Urinary bladder (tissue), 4 donors: ENCODE measurements around the gene UMAD1. TPM values are rescaled to one million over a fixed set of nuclear protein-coding genes. Genes with fewer than 3 reads are reported as not detected.
"Not testable (repeated sequence)": the region's sequence is repeated elsewhere in the genome, so short reads cannot be mapped to it uniquely, and the experiment has no call there.

Experiments used
- DNase-seq: peaks from one replicate; pipeline ENCODE4 v3.0.0-alpha.2; 2015; ENCODE audit errors: extremely low spot score
- H3K27ac ChIP-seq: one replicate; pipeline ENCODE4 v1.5.1; 2013; ENCODE audit warnings: low read depth, mild to moderate bottlenecking, moderate library complexity
- H3K36me3 ChIP-seq: one replicate; pipeline ENCODE4 v1.6.1; 2013; ENCODE audit warnings: mild to moderate bottlenecking, moderate library complexity; ENCODE audit not compliant: insufficient read depth
- H3K4me1 ChIP-seq: one replicate; pipeline ENCODE4 v1.6.1; 2013; ENCODE audit warnings: mild to moderate bottlenecking, moderate library complexity; ENCODE audit not compliant: insufficient read depth
- H3K4me3 ChIP-seq: one replicate; pipeline ENCODE4 v1.5.1; 2013; ENCODE audit warnings: low read depth, low read length
- whole genome bisulfite sequencing: extraction: QIAGEN DNeasy Blood & Tissue Kit; methylation state at CpG from one replicate; pipeline ENCODE4 v1.1.7; 2013; 5-methylcytosine and 5-hydroxymethylcytosine counted together
- polyA plus RNA-seq: library from polyadenylated mRNA; stranded (reverse); fragments of 200-250 nt; gene quantifications from one replicate; pipeline ENCODE4 v1.2.3, GENCODE V29; 2013
- total RNA-seq: library from RNA; depleted of rRNA; stranded (reverse); fragments of >200 nt; gene quantifications from one replicate; pipeline ENCODE4 v1.2.3, GENCODE V29; 2014
- donor health status: healthy with polysubstance abuse.
- donor health status: healthy.

The UMAD1 gene
- total and polyA plus RNA-seq, 2 donors, result 14.6 to 15.8 TPM

GRCh38 chr7:7803715-7804178 is 163.2 kb downstream of the UMAD1 start:
- Histone ChIP-seq H3K36me3 (no peaks in the 10 kb centered on the region), H3K27ac (no peak overlapping the region), H3K4me1 (no peaks in the 10 kb centered on the region), H3K4me3 (no peak overlapping the region)
- DNase-seq, result no peak
- WGBS, result 73% methylated on average over 3 of the region's 3 CpGs

- not testable (repeated sequence) for H3K4me1 ChIP-seq, H3K27ac ChIP-seq, H3K4me3 ChIP-seq, DNase-seq, H3K36me3 ChIP-seq
- WGBS, result 87% methylated on average over 9 of the region's 9 CpGs
Observed at GRCh38 chr7:7804822-7805221, 164.3 kb downstream of the UMAD1 start.

GRCh38 chr7:7805511-7806153 is 165.1 kb downstream of the UMAD1 start:
- no peaks in the 10 kb centered on the region for H3K36me3 ChIP-seq
- H3K4me1 ChIP-seq, result no peaks in the 10 kb centered on the region
- H3K4me3 ChIP-seq, result no peak overlapping the region
- H3K27ac ChIP-seq, result no peak overlapping the region
- DNase-seq, result no peak
- 78% methylated on average over 2 of the region's 2 CpGs for WGBS

- no peak for DNase-seq
- no peaks in the 10 kb centered on the region for H3K36me3 ChIP-seq
- no peak overlapping the region for H3K4me3 ChIP-seq
- H3K27ac ChIP-seq, result no peak overlapping the region
- no peaks in the 10 kb centered on the region for H3K4me1 ChIP-seq
- 60% methylated on average over 4 of the region's 4 CpGs for WGBS
Observed at GRCh38 chr7:7808156-7808555, 167.6 kb downstream of the UMAD1 start.

GRCh38 chr7:7808626-7809025 is 168.1 kb downstream of the UMAD1 start:
- no peak for DNase-seq
- no peaks in the 10 kb centered on the region for H3K4me1 ChIP-seq
- H3K4me3 ChIP-seq, result no peak overlapping the region
- WGBS, result 92% methylated on average over 1 of the region's 1 CpG
- H3K27ac ChIP-seq, result no peak overlapping the region
- no peaks in the 10 kb centered on the region for H3K36me3 ChIP-seq

- Histone ChIP-seq H3K27ac (no peak overlapping the region), H3K36me3 (no peaks in the 10 kb centered on the region), H3K4me3 (no peak overlapping the region), H3K4me1 (no peaks in the 10 kb centered on the region)
- DNase-seq, result no peak
- 90% methylated on average over 1 of the region's 1 CpG for WGBS
Observed at GRCh38 chr7:7810380-7810779, 169.8 kb downstream of the UMAD1 start.

- Histone ChIP-seq H3K4me3 (no peak overlapping the region), H3K4me1 (no peaks in the 10 kb centered on the region), H3K36me3 (no peaks in the 10 kb centered on the region), H3K27ac (no peak overlapping the region)
- 92% methylated on average over 2 of the region's 2 CpGs for WGBS
- no peak for DNase-seq
Observed at GRCh38 chr7:7810826-7811225, 170.3 kb downstream of the UMAD1 start.

- Histone ChIP-seq H3K27ac (no peak overlapping the region), H3K4me3 (no peak overlapping the region), H3K4me1 (no peaks in the 10 kb centered on the region), H3K36me3 (no peaks in the 10 kb centered on the region)
- WGBS, result 90% methylated on average over 1 of the region's 1 CpG
- DNase-seq, result no peak
Observed at GRCh38 chr7:7812112-7812511, 171.6 kb downstream of the UMAD1 start.

- no peak for DNase-seq
- H3K4me1 ChIP-seq, result no peaks in the 10 kb centered on the region
- H3K4me3 ChIP-seq, result no peak overlapping the region
- WGBS, result 93% methylated on average over 1 of the region's 1 CpG
- no peak overlapping the region for H3K27ac ChIP-seq
- H3K36me3 ChIP-seq, result no peaks in the 10 kb centered on the region
Observed at GRCh38 chr7:7815395-7815794, 174.8 kb downstream of the UMAD1 start.

GRCh38 chr7:7816084-7816483 is 175.5 kb downstream of the UMAD1 start:
- Histone ChIP-seq H3K4me3 (no peak overlapping the region), H3K27ac (no peak overlapping the region)
- DNase-seq, result no peak

GRCh38 chr7:7816816-7817536 is 176.4 kb downstream of the UMAD1 start:
- Histone ChIP-seq H3K27ac (no peak overlapping the region), H3K4me3 (no peak overlapping the region), H3K4me1 (no peaks in the 10 kb centered on the region), H3K36me3 (no peaks in the 10 kb centered on the region)
- WGBS, result 80% methylated on average over 7 of the region's 7 CpGs
- DNase-seq, result no peak

More at GRCh38 chr7:7816084-7816483, 175.5 kb downstream of the UMAD1 start:
- Histone ChIP-seq H3K36me3 (no peaks in the 10 kb centered on the region), H3K4me1 (no peaks in the 10 kb centered on the region)
- WGBS, result 81% methylated on average over 7 of the region's 7 CpGs

GRCh38 chr7:7817748-7818147 is 177.2 kb downstream of the UMAD1 start:
- H3K4me1 ChIP-seq, result no peaks in the 10 kb centered on the region
- no peak overlapping the region for H3K4me3 ChIP-seq
- 90% methylated on average over 2 of the region's 2 CpGs for WGBS
- H3K27ac ChIP-seq, result no peak overlapping the region
- H3K36me3 ChIP-seq, result no peaks in the 10 kb centered on the region
- no peak for DNase-seq

GRCh38 chr7:7818179-7818578 is 177.6 kb downstream of the UMAD1 start:
- DNase-seq, H3K27ac ChIP-seq, H3K4me3 ChIP-seq, H3K4me1 ChIP-seq, H3K36me3 ChIP-seq: not testable (repeated sequence)
- 97% methylated on average over 2 of the region's 2 CpGs for WGBS

- Histone ChIP-seq H3K4me1 (no peaks in the 10 kb centered on the region), H3K4me3 (no peak overlapping the region), H3K36me3 (no peaks in the 10 kb centered on the region), H3K27ac (no peak overlapping the region)
- no peak for DNase-seq
- WGBS, result 78% methylated on average over 6 of the region's 6 CpGs
Observed at GRCh38 chr7:7819442-7820247, 179.1 kb downstream of the UMAD1 start.
